Lower leg skin (tissue), 4 donors: ENCODE results near the gene ATP6V0D1. TPM values are rescaled to one million over a fixed set of nuclear protein-coding genes. Genes with fewer than 3 reads are reported as not detected.

Source experiments
- DNase-seq, 2 donors: peaks; one replicate each; pipeline ENCODE4 v3.0.0-alpha.2; 2019; ENCODE audit warnings: low spot score in 2 of 2
- H3K4me3 ChIP-seq: fragments of 200-600 bp; sonication (generic); 2 replicates; pipeline ENCODE4 v1.5.1; 2017; ENCODE audit warnings: mild to moderate bottlenecking, low read depth; ENCODE audit not compliant: poor library complexity, severe bottlenecking
- CTCF ChIP-seq, 3 donors: fragments of 450-650 bp; IDR thresholded peaks; one replicate each; pipeline ENCODE4 v1.5.1; 2016; ENCODE audit warnings: antibody characterized with exemption in 3 of 3, mild to moderate bottlenecking in 3 of 3, moderate library complexity in 2 of 3
- POLR2A ChIP-seq, 2 donors: fragments of 450-650 bp; IDR thresholded peaks; one replicate each; pipeline ENCODE4 v1.6.1; 2016 to 2017; ENCODE audit warnings: antibody characterized with exemption in 2 of 2, mild to moderate bottlenecking in 1 of 2, moderate library complexity in 1 of 2
- WGBS, 2 donors: methylation state at CpG; one replicate each; pipeline ENCODE4 v1.1.5; 2018; 5-methylcytosine and 5-hydroxymethylcytosine counted together
- intact Hi-C: fragments of 100-400 bp; cut with DNase I; formaldehyde crosslinking; loops from one replicate; pipeline ENCODE4 v1.15.0; 2023; ENCODE audit warnings: low total_unique reads
- total RNA-seq, 4 donors: library from RNA; depleted of rRNA; stranded (reverse); fragments of >200 nt; gene quantifications; one replicate each; pipeline ENCODE4 v1.1.0, GENCODE V29; 2016

The ATP6V0D1 gene
- total RNA-seq, 4 donors from 2014 or later: 114 to 141 (median 131) TPM

- DNase-seq: no peak
- no peak for TF ChIP-seq POLR2A (IDR thresholded peaks at IDR 0.05)
- no peak for TF ChIP-seq CTCF (IDR thresholded peaks at IDR 0.05)
- 94% methylated on average over 3 of the region's 3 CpGs for WGBS, 2 donors
- H3K4me3 ChIP-seq: no peak overlapping the region
- intact Hi-C loops: loop anchor here (5.0 kb wide), 1 partner anchor 38 kb away; no protein-coding TSS in a partner anchor
Measured at GRCh38 chr16:67429053-67429798, 51.7 kb downstream of the ATP6V0D1 start.

GRCh38 chr16:67428146-67428731 is 52.7 kb downstream of the ATP6V0D1 start:
- intact Hi-C loops: loop anchor here (5.0 kb wide), 1 partner anchor 39 kb away; no protein-coding TSS in a partner anchor
- no peak overlapping the region for H3K4me3 ChIP-seq
- WGBS, 2 donors: 23 to 35% methylated on average over 11 of the region's 11 CpGs
- TF ChIP-seq CTCF (IDR thresholded peaks at IDR 0.05) (peak in 1 of 3 donors; percentile 67), POLR2A (IDR thresholded peaks at IDR 0.05) (no peak)
- peak in 1 of 2 donors; percentile 91 for DNase-seq

- intact Hi-C loops: loop anchor here (5.0 kb wide), 1 partner anchor 40 kb away; no protein-coding TSS in a partner anchor
- TF ChIP-seq POLR2A (IDR thresholded peaks at IDR 0.05): no peak
- TF ChIP-seq CTCF (IDR thresholded peaks at IDR 0.05): no peak
- no peak overlapping the region for H3K4me3 ChIP-seq
- DNase-seq: no peak
- 74 to 80% methylated on average over 7 of the region's 7 CpGs for WGBS, 2 donors
Measured at GRCh38 chr16:67426950-67427349, 54.0 kb downstream of the ATP6V0D1 start.

DNA sequence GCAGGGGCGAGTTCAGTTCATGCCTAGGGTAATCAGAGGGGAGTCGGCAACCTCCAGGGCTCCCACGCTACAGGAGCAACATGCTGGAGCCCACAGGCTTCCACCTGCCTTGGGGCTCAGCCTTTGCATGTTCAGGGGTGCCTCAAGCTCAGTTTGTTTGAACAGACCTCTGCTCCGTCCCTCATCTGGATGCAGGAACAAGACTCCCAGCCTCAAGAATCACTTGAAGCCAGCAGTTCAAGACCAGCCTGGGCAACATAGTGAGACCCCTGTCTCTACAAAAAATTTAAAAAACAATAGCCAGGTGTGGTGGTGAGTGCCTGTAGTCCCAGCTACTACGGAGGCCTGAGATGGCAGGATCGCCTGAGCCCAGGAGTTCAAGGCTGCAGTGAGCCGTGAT is 54.9 kb downstream of the ATP6V0D1 start:
- DNase-seq: no peak
- H3K4me3 ChIP-seq: no peak overlapping the region
- 77 to 92% methylated on average over 7 of the region's 7 CpGs for WGBS, 2 donors
- TF ChIP-seq CTCF (IDR thresholded peaks at IDR 0.05): no peak
- TF ChIP-seq POLR2A (IDR thresholded peaks at IDR 0.05): no peak
- intact Hi-C loops: loop anchor here (5.0 kb wide), 1 partner anchor 41 kb away; no protein-coding TSS in a partner anchor

DNA sequence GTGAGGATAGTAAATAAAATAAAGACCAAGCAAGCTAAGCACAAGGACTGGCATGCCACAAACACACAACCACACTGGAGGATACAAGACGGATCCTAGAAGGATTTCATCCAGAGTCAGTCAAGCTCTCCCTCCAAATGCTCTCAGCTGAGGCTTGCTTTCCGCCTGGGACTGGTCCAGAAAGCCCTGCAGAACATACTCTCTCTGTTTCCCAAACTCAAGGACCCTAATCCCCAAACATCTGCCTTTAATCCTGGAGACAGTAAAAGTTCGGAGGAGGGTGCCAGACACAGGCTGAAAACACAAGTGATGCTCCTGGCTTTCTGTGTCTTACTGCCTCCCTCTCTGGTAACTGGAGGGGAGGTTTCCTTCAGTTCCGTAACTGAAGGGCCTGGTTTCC is 55.4 kb downstream of the ATP6V0D1 start:
- no peak for DNase-seq
- TF ChIP-seq POLR2A (IDR thresholded peaks at IDR 0.05) (no peak), CTCF (IDR thresholded peaks at IDR 0.05) (no peak)
- intact Hi-C loops: loop anchor here (5.0 kb wide), 1 partner anchor 42 kb away; no protein-coding TSS in a partner anchor
- no peak overlapping the region for H3K4me3 ChIP-seq
- WGBS, 2 donors: 58 to 65% methylated on average over 4 of the region's 4 CpGs
